Measurements from ENCODE around the gene SLC7A1. TPM values are rescaled to one million over a fixed set of nuclear protein-coding genes. Genes with fewer than 3 reads are reported as not detected.

SLC7A1 gene
- total RNA-seq, 1 donor from 2014 or later = 115 TPM

DNA sequence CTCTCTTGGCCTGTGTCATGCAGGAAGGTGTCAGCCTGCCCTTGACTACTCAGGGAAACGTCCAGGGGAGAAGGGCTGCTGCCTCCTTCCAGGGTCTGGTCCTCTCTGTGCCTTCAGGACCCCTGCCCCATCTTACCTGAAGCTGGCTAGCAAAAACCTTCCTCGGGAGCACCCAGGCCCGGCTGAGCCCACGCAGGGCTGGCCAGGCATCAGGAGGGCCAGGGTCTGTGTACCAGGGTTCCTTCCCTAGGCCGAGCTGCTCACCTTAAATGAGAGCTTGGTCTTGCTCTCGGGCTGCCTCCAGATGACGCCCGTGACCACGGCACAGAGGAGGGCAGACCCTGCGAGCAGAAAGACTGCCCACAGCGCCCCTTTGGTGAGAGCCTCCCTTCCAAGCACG is 78.6 kb downstream of the SLC7A1 start:
- peaks cover 20% of the 10 kb centered on the region for H3K79me2 ChIP-seq (ENCODE audit: insufficient read depth, low read length)
- no peaks in the 10 kb centered on the region for H3K9me3 ChIP-seq (ENCODE audit: insufficient read depth, low read depth, low read length)
- H4K20me1 ChIP-seq (ENCODE audit: insufficient read depth, low read length) = no peaks in the 10 kb centered on the region
- no peaks in the 10 kb centered on the region for H3K27me3 ChIP-seq (ENCODE audit: insufficient read depth, low read length)
- H3K4me1 ChIP-seq (ENCODE audit: insufficient read depth, low read length) = peaks cover 27% of the 10 kb centered on the region
- Mint-ChIP-seq H3K9me3 (ENCODE audit: unreplicated experiment) (no peaks in the 10 kb centered on the region), H3K27ac (ENCODE audit: unreplicated experiment) (no peak overlapping the region), H3K4me3 (ENCODE audit: unreplicated experiment) (no peak overlapping the region), H3K36me3 (ENCODE audit: low read depth, unreplicated experiment) (peaks cover 42% of the 10 kb centered on the region), H3K4me1 (ENCODE audit: low read depth, unreplicated experiment) (peaks cover 25% of the 10 kb centered on the region), H3K27me3 (ENCODE audit: low read depth, unreplicated experiment) (no peaks in the 10 kb centered on the region)
- TF ChIP-seq CTCF (IDR thresholded peaks at IDR 0.05; ENCODE audit: insufficient read depth, low read depth, low read length) = no peak
- no peak for TF ChIP-seq EZH2 (IDR thresholded peaks at IDR 0.05; ENCODE audit: insufficient read depth, low read length)
- no peak overlapping the region for H3K27ac ChIP-seq (ENCODE audit: low read depth, low read length)
- H2AFZ ChIP-seq (ENCODE audit: low read depth, low read length) = no peak overlapping the region
- H3K4me3 ChIP-seq (ENCODE audit: insufficient read depth, low read depth, low read length) = no peak overlapping the region
- no peak overlapping the region for H3K9ac ChIP-seq (ENCODE audit: low read length)
- no peak for DNase-seq (ENCODE audit: low read depth)
- peaks cover 38% of the 10 kb centered on the region for H3K36me3 ChIP-seq (ENCODE audit: insufficient read depth, low read length)
- no peak for FAIRE-seq
- H3K4me2 ChIP-seq (ENCODE audit: low read length) = no peak overlapping the region

DNA sequence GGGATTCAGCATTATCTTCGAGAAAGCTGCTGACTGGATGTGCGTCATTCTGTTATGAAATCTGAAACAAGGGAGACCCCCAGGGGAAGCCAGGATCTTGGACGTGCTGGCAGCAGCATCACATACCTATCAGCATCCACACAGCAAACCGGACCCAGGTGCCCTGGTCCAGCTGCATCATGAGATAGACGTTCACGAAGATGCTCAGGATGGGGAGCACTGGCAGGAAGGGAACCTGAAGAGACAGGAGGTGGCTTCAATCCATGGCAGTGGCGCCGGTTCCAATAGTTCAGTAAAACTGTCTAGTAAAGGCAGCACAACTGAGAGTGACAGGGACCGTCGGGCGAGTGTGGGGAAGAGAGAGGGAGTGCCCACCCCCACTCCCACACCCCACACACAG is 79.5 kb downstream of the SLC7A1 start:
- DNase-seq (ENCODE audit: low read depth) (no peak), FAIRE-seq (no peak)
- H3K27ac Mint-ChIP-seq (ENCODE audit: unreplicated experiment) = no peak overlapping the region
- Histone ChIP-seq H3K9ac (ENCODE audit: low read length) (no peak overlapping the region), H3K79me2 (ENCODE audit: insufficient read depth, low read length) (peaks cover 17% of the 10 kb centered on the region), H3K9me3 (ENCODE audit: insufficient read depth, low read depth, low read length) (no peaks in the 10 kb centered on the region), H3K4me1 (ENCODE audit: insufficient read depth, low read length) (peaks cover 27% of the 10 kb centered on the region), H3K27ac (ENCODE audit: low read depth, low read length) (no peak overlapping the region), H4K20me1 (ENCODE audit: insufficient read depth, low read length) (no peaks in the 10 kb centered on the region), H3K4me2 (ENCODE audit: low read length) (no peak overlapping the region), H3K36me3 (ENCODE audit: insufficient read depth, low read length) (peaks cover 39% of the 10 kb centered on the region), H2AFZ (ENCODE audit: low read depth, low read length) (no peak overlapping the region), H3K4me3 (ENCODE audit: insufficient read depth, low read depth, low read length) (no peak overlapping the region), H3K27me3 (ENCODE audit: insufficient read depth, low read length) (no peaks in the 10 kb centered on the region)
- no peaks in the 10 kb centered on the region for H3K27me3 Mint-ChIP-seq (ENCODE audit: low read depth, unreplicated experiment)
- H3K36me3 Mint-ChIP-seq (ENCODE audit: low read depth, unreplicated experiment) = peaks cover 41% of the 10 kb centered on the region
- H3K9me3 Mint-ChIP-seq (ENCODE audit: unreplicated experiment) = no peaks in the 10 kb centered on the region
- H3K4me3 Mint-ChIP-seq (ENCODE audit: unreplicated experiment) = no peak overlapping the region
- H3K4me1 Mint-ChIP-seq (ENCODE audit: low read depth, unreplicated experiment) = peaks cover 22% of the 10 kb centered on the region
- TF ChIP-seq EZH2 (IDR thresholded peaks at IDR 0.05; ENCODE audit: insufficient read depth, low read length) = no peak
- no peak for TF ChIP-seq CTCF (IDR thresholded peaks at IDR 0.05; ENCODE audit: insufficient read depth, low read depth, low read length)

DNA sequence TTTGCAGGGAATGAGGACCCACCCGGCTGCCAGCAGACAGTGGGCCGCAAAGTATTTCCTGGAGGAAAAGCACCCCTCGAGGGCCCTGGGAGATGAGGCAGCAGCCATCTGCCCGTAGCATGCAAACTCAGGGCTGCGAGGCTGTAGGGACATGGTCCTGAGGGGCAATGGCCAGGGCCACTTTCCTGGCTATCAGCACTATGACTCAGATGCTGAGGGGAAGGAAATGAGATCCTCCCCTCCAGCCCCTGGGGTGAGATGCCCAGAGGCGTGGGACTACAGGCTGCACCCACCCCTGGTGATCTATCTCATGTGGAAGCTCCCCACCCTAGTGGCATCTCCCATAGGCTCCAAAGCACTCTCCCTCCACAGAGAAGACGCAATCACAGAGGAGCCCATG is 80.1 kb downstream of the SLC7A1 start:
- FAIRE-seq = no peak
- peaks cover 17% of the 10 kb centered on the region for H3K4me1 Mint-ChIP-seq (ENCODE audit: low read depth, unreplicated experiment)

More for the DNA sequence above, 80.1 kb downstream of the SLC7A1 start:
- Histone ChIP-seq H3K4me1 (ENCODE audit: insufficient read depth, low read length) (peaks cover 27% of the 10 kb centered on the region), H3K4me2 (ENCODE audit: low read length) (no peak overlapping the region), H3K27me3 (ENCODE audit: insufficient read depth, low read length) (no peaks in the 10 kb centered on the region), H3K79me2 (ENCODE audit: insufficient read depth, low read length) (peaks cover 16% of the 10 kb centered on the region), H2AFZ (ENCODE audit: low read depth, low read length) (no peak overlapping the region), H3K27ac (ENCODE audit: low read depth, low read length) (no peak overlapping the region), H4K20me1 (ENCODE audit: insufficient read depth, low read length) (no peaks in the 10 kb centered on the region), H3K4me3 (ENCODE audit: insufficient read depth, low read depth, low read length) (no peak overlapping the region), H3K9ac (ENCODE audit: low read length) (peak overlapping the region; percentile 32), H3K36me3 (ENCODE audit: insufficient read depth, low read length) (peaks cover 39% of the 10 kb centered on the region), H3K9me3 (ENCODE audit: insufficient read depth, low read depth, low read length) (no peaks in the 10 kb centered on the region)
- H3K27me3 Mint-ChIP-seq (ENCODE audit: low read depth, unreplicated experiment) = no peaks in the 10 kb centered on the region
- DNase-seq (ENCODE audit: low read depth) = no peak
- no peaks in the 10 kb centered on the region for H3K9me3 Mint-ChIP-seq (ENCODE audit: unreplicated experiment)
- TF ChIP-seq CTCF (IDR thresholded peaks at IDR 0.05; ENCODE audit: insufficient read depth, low read depth, low read length) = no peak
- TF ChIP-seq EZH2 (IDR thresholded peaks at IDR 0.05; ENCODE audit: insufficient read depth, low read length) = no peak
- H3K36me3 Mint-ChIP-seq (ENCODE audit: low read depth, unreplicated experiment) = peaks cover 42% of the 10 kb centered on the region
- no peak overlapping the region for H3K27ac Mint-ChIP-seq (ENCODE audit: unreplicated experiment)
- H3K4me3 Mint-ChIP-seq (ENCODE audit: unreplicated experiment) = no peak overlapping the region
